GM12892 (cell line): Measurements from ENCODE around the gene RPS17.
"Not testable (repeated sequence)": the region's sequence is repeated elsewhere in the genome, so short reads cannot be mapped to it uniquely, and the experiment has no call there.

Experiments used
- DNase-seq: peaks from one replicate; pipeline ENCODE4 v3.0.0; 2011; ENCODE audit not compliant: insufficient read length
- FAIRE-seq: peaks from 2 replicates; lab custom pipeline; 2011; peaks lifted over from hg19 to GRCh38; lab: Jason Lieb, UNC
- POLR2A ChIP-seq: IDR thresholded peaks from 2 replicates; pipeline ENCODE4 v1.6.1; 2011; ENCODE audit warnings: low read depth, low read length, control low read depth
- POLR2AphosphoS5 ChIP-seq: IDR thresholded peaks from 2 replicates; pipeline ENCODE4 v1.6.1; 2011; ENCODE audit warnings: low read depth, low read length, control low read depth
- TAF1 ChIP-seq: IDR thresholded peaks from 2 replicates; pipeline ENCODE4 v1.6.1; 2011; ENCODE audit warnings: low read depth, mild to moderate bottlenecking, control low read depth, low read length, borderline replicate concordance

Gene RPS17

DNA sequence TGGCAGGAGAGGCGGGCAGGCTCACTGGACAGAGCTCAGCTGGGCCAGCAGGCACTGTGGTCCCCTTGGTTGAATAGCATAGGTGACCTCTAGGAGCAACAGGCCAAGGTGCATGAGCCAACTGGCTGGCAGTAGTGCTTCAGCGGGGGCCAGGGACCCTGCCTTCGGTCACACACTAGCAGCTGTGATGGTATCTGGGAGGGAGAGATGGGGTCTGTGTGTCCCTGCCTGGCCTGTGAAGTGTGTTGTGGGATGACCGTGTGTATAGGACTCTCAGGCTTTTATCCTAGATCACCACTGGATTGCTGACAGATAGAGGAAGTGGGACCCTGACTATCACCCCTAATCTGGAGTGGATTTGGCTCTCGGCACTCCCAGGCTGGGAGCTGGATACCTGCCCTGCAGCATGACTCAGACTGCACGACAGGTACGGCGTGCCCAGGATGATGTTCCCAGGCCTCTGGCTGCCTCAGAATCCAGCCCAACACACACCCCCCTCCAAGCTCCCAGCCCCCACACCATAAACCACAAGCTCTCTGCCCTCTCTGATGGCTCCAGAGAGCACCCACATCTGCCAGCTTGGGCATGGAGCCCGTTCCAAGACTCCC lies 7.8 kb downstream of the RPS17 start:
- DNase-seq (no peak), FAIRE-seq (no peak)
- TF ChIP-seq POLR2A (no peak), TAF1 (no peak), POLR2AphosphoS5 (no peak)

GRCh38 chr15:82531496-82532382 lies 8.5 kb downstream of the RPS17 start:
- TF ChIP-seq POLR2A (no peak), POLR2AphosphoS5 (no peak), TAF1 (no peak)
- FAIRE-seq (no peak), DNase-seq (no peak)

DNA sequence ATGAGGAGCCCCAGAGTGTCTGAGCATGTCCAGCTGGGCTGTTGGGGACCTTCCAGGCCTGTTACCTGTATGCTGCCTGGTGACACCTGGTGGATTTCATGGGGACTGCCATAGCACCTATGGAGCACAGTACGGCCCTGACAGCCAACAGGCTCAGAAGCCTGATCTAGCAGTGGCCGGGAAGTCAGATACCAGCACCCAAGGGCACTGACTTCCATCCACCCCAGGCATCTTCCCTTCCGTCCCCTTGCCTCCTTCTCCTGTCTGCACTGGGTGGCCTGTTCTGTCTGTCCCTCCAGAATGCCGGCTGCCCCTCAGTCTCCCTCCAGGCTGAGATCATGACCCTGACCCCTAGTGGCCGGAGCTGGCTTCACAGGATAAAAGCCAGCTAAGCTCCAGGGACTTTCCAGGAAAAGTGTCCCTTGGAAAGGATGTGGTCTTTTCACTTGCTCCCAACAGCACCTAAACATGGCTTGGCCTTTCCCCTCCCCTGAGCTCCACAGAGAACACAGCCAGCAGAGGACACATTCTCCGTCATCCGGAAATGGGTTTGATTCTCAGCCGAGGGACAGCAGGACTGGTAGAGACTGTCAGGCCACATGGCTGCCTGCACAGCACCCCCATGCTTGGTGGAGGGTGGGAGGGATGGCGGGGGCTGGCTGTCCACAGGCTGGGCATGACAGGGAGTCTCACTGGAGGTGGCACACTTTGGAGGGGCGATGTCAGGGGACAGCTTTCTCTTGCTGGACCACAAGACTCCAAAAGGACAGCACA lies 9.5 kb downstream of the RPS17 start:
- DNase-seq (peak; percentile 57), FAIRE-seq (peak; percentile 90)
- 0 out of 2 replicates have a peak, but pooled peaks have one; percentile 33 for TF ChIP-seq TAF1
- no peak for TF ChIP-seq POLR2AphosphoS5
- TF ChIP-seq POLR2A: peak; percentile 36; the same call in 1 of the 2 replicates

DNA sequence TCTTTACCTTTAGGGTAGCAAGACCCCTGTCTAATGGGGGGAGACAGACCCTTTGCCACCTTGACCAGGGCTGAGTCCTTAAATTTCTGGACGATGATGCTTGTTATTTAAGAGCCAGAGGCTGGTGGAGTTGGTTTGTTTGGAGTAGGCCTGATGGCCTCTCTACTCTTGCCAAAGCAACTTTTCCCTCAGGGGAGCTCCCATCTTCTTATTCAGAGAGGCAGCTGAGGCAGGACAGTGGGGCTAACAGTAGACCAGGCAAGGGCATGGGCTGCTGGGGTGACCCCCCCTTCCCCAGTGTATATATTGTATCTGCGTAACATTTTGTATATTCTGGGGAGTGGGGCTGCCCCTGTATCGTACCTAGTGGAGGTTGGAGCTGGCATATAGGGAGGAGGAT lies 10.3 kb downstream of the RPS17 start:
- no peak for TF ChIP-seq TAF1
- no peak for TF ChIP-seq POLR2AphosphoS5
- no peak for TF ChIP-seq POLR2A
- FAIRE-seq (no peak), DNase-seq (no peak)

DNA sequence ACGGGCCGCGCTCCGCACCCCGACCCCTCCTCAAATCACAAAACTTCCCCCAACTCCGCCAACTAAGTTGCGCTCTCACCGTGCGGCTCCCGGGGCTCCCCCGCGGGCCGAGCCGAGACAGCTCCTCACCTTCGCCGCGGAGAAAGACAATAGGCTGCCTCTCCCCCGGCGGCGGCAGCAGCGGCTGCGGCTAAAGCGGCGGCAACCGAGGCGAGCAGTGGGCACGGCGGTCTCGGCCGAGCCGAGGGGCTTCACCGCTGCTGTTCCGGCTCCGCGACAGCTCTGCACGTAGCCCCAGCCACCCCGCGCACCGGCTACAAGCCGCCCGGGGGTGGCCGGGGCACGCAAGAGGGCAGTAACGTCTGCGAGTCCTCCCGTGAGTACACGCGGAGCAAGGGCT lies 26.7 kb downstream of the RPS17 start:
- FAIRE-seq, DNase-seq: not testable (repeated sequence)

DNA sequence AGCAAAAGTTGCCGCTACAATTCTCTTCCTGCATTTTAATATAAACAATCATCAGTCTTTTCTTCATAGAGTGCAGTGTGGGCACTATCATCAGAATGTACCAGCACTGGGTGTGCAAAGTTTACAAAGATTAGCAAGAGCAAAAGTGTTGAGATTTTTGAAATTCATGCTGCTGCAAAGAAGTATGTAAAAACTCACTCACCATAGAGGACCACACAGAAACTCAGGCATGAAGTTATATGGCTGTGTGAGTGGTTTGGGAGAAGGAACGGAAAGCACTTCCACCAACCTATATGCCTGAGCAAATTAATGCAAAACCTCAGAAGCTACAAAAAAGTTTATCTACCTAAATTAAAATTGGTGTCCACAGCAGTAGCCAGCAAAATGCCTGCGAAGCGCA lies 32.6 kb downstream of the RPS17 start:
- not testable (repeated sequence) for DNase-seq, FAIRE-seq

DNA sequence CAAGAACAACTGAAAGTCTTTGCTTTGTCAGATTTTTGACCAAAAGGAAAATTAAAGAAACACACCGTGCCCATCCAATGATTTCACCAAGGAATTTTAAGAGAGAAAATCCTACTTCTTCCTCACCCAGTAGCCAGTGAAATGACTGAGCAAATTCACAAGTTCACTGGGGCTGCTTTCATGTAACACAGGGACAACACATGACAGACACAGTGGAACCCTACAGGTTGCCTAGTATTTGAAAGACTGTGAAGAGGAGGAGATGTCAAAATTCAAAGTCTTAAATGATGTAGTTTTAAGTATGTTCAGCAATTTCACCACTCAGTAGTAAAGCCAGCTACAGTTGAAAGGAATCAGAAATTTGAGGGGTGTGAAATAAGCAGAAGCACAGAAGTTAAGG lies 33.2 kb downstream of the RPS17 start:
- not testable (repeated sequence) for DNase-seq, FAIRE-seq

- DNase-seq, FAIRE-seq: not testable (repeated sequence)
These were observed 34.4 kb downstream of the RPS17 start for GRCh38 chr15:82505842-82506241.

GRCh38 chr15:82504074-82504473 lies 36.2 kb downstream of the RPS17 start:
- not testable (repeated sequence) for DNase-seq, FAIRE-seq

GRCh38 chr15:82502700-82503339 lies 37.4 kb downstream of the RPS17 start:
- not testable (repeated sequence) for DNase-seq, FAIRE-seq

DNA sequence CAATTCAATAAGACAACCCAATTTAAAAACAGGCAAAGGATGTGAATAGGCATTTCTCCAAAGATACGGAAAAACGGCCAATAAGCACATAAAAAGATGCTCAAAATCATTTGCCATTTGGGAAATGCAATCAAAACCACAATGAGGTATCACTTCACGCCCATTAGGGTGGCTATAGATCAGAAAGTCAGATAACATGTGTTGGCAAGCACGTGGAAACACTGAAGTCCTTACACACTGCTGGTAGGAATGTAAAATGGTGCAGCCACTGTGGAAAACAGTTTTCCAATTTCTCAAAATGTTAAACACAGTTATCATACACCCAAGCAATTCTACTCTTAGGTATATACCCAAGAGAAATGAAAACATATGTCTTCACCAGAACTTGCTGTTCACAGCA lies 39.5 kb downstream of the RPS17 start:
- DNase-seq, FAIRE-seq: not testable (repeated sequence)

- FAIRE-seq, DNase-seq: not testable (repeated sequence)
These were observed 42.3 kb downstream of the RPS17 start for GRCh38 chr15:82497978-82498377.

DNA sequence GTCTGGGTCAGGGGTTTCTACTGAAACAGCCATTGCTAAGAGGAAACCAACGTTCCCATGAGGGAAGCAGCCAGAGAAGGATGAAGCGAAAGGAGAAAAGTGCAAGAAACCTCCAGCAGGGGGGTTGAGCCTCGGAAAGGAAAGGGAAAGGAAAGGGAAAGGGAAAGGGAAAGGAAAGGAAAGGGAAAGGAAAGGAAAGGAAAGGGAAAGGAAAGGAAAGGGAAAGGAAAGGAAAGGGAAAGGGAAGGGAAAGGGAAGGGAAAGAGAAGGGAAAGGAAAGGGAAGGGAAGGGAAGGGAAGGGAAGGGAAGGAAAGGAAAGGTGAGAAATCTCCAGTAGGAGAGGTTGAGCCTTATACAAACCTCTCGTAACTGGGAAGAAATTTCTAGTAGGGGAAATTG lies 52.0 kb downstream of the RPS17 start:
- not testable (repeated sequence) for FAIRE-seq, DNase-seq

- not testable (repeated sequence) for DNase-seq, FAIRE-seq
These were observed 53.2 kb downstream of the RPS17 start for GRCh38 chr15:82487045-82487444.
